Diencephalon (tissue), 1 donor: ENCODE measurements around the gene WDR26. TPM values are rescaled to one million over a fixed set of nuclear protein-coding genes. Genes with fewer than 3 reads are reported as not detected.

Experiments used
- small RNA-seq: library from RNA; depleted of rRNA; stranded (forward); fragments of <200 nt; gene quantifications from one replicate; pipeline ENCODE3, GENCODE V24; 2014
- total RNA-seq: library from RNA; depleted of rRNA; stranded (reverse); fragments of >200 nt; gene quantifications from one replicate; pipeline ENCODE4 v1.2.3, GENCODE V29; 2014

WDR26 gene
- 80.7 TPM for total RNA-seq

GRCh38 chr1:224434691-224435317 lies at the start of gene WDR26:
Gene WDR26, minus strand, starts transcription at chr1:224434797.

DNA sequence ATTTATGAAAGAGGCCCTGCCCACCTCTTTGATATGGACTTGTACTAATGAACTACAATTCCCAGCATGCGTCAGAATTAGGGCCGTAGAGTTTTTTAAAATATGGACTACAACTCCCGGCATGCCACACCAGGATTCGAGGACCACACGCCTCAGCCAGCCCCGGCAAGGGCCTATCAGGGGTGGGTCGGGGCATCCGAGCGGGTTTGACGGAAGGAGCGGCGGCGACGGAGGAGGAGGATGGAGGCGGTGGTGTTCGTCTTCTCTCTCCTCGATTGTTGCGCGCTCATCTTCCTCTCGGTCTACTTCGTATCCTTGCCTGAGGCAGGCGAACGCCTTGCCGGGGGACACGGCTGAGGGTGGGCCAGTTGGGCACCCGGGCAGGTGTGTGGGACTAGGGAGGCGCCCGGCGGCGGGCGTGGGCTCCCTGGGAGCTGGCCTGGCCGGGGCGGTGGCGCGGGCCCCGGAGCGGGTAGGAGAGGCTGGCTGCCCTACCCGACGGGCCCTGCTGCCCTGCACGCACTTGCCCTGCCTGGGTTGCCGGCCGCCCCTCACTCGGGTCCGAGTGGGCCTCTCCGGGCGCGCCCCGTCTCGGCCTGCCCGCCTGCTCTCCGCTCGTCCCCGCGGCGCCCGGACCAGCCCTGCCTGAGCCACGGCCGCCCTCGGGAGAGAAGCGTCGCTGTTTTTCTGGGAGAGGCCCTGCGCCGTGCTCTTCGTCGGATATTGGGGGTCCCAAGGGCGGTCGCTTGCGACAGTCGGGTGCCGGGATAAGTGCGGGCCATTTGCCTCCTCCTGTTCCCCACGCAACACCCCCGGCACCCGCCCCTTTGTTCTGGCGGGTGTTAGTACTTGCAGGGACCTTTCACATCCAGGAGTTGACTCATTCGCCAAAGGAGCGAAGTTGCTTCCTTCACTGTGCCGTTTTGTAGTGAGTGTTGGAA lies 77.6 kb downstream of the WDR26 start, which contains the start of gene CNIH4:
CNIH4 (plus strand) TSS at position 195 of the 941 bp plus-strand sequence; CDS start at position 241, 46 bp downstream.

Small RNA genes lying within 50 kb of the gene (small RNA-seq; reads per million reads assigned to genes)
- 0.95 reads per million, percentile 76 among the genes with 10 or more reads in this experiment for gene MIR4742

Other genes with a start within 250 kb of the WDR26 start
- 38.8 TPM for gene NVL, start 104.6 kb downstream of the WDR26 start, total RNA-seq
- gene CNIH4, start 77.9 kb downstream of the WDR26 start, total RNA-seq = 29.3 TPM
- 21.5 TPM for gene CNIH3, start 181.5 kb upstream of the WDR26 start, total RNA-seq